ENCODE measurements around the gene TNS3.

TNS3 gene

DNA sequence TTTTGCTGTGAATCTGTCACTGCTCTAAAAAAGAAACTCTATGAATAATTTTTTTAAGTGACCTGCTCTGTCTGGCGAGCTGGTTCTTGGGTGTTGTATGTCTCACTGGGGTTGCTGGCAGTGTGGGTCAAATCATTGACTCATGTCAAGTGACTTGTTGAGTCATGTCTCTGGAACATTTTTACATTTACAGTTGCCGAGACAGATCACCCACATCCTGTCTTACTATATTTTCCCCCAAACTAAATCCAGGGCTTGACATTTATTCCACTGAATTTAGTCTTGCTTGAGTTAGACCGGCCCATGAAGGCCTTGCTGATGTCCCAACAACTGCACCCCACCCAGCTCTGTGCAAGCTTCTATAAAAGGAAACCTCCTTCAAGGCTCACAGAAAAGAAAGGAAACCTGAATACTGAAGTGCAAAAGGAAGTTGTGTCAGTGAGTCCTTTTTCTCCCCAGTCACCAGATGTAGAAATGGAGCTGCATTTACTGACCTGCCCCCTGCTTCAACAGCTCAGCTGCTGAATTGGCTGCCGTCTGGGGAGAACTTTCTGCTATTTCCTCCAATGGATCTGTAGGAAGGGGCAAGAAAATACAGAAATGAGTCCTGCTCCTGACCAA lies 290.3 kb downstream of the TNS3 start:
- DNase-seq = peak; percentile 62

DNA sequence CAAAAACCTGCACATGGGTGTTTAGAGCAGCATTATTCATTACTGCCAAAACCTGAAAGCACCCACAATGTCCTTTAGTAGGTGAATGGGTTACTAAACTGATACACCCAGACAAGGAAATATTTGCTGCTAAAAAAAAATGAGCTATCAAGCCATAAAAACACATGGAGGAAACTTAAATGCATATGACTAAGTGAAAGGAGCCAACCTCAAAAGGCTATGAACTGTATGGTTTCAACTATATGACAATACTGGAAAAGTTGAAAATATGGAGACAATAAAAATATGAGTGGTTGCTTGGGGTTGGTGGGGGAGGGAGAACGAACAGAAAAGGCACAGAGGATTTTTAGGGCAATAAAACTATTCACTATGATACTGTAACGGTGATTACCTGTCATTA lies 291.0 kb downstream of the TNS3 start:
- DNase-seq = no peak

- DNase-seq = no peak
Measured at GRCh38 chr7:47290466-47290865, 291.4 kb downstream of the TNS3 start.

DNA sequence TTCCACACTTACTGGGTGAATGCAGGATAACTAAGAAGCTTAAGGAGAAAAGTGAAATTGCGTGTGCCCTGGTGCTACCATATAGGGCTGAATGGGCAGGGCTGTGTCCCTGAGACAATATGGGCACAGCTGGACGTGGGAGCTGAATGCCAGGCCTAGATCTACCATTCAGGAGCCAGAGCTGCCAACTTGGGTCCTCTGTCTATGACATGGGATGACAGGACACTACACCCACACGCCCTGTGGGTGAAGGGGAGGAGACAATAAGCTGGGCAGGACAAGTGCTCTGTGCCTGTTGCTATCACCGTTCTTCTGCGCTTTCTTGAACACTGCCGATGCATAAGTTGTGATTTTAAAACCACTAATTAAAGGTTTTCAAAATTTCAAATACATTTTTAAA lies 293.9 kb downstream of the TNS3 start:
- no peak for DNase-seq

- DNase-seq = no peak
Measured at GRCh38 chr7:47285860-47286491, 295.9 kb downstream of the TNS3 start.

DNA sequence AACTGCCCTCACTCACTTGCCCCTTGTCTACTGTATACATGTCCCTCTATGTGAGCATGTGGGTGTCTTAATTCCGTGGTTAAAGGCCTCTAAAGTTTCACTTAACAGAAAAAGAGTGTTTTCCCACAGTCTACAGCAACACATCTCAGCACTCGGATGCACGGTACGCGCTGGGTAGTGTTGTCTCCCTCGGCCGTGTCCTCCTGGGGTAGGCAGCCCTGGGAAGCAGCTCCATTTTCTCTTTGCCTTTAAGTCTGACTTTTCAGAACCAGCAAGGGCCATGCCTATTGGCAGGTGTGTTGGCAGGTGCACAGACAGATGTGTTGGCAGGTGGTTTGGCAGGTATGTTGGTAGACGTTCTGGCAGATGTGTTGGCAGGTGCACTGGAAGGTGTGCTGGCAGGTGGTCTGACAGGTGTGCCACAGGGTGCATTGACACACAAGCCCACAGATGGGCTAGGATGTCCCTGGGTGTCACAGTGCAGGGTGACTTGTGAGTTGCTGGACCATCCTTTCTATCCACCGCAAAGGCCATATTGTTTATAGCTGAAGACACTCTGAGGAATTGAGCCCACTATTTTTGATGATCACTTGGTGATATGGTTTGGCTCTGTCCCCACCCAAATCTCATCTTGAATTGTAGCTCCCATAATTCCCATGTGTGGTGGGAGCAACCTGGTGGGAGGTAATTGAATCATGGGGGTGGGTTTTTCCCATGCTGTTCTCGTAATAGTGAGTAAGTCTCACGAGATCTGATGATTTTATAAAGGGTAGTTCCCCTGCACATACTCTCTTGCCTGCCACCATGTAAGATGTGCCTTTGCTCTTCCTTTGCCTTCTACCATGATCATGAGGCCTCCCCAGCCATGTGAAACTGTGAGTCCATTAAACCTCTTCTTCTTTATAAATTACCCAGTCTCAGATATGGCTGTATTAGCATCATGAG lies 296.9 kb downstream of the TNS3 start:
- DNase-seq = no peak

- DNase-seq = no peak
Measured at GRCh38 chr7:47283497-47284131, 298.3 kb downstream of the TNS3 start.

- DNase-seq = no peak
Measured at GRCh38 chr7:47282790-47283496, 299.0 kb downstream of the TNS3 start.

DNA sequence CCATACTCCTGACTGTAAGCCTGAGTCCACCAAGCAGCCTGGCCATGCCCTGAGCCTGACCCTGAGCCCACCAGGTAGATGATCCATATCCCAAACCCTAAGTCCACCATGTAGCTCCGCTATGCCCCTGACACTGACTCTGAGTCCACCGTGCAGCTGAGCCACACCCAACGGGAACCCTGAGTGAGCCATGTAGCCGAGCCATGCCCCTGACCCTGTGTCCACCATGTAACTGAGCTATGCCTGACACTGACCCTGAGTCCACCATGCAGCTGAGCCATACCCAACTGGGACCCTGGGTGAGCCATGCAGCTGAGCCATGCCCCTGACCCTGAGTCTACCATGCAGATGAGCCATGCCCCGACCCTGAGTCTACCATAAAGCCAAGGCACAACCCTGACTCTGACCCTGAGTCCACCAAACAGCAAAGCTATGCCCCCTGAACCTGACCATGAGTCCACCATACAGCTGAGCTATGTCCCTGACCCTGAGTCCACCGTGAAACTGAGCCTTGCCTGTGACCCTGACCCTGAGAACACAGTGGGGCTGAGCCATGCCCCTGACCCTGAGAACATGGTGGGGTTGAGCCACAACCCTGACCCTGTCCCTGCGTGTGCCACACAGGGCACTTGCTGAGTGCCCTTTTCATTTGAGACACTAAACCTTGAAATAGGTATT lies 299.8 kb downstream of the TNS3 start:
- DNase-seq = no peak

- no peak for DNase-seq
Measured at GRCh38 chr7:47281161-47281560, 300.8 kb downstream of the TNS3 start.

DNA sequence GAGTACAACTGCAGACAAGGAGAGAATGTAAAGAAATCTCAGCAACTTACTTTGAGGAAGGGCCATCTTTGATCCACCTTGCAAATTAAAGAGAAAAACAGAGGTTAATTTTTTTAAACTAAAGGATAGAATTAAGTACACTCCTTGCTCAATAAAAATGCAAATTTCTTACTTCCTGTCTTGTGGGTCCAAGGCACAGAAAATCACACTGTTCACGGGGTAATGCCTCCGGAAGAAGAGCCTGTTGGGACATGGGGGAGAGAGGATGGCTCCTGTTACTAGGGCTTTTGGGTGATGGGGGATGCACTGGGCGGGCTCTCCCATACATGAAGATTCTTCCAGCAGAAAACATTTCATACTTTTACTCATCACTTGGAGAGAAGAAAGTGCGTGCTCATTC lies 301.8 kb downstream of the TNS3 start:
- DNase-seq = no peak

- DNase-seq = no peak
Measured at GRCh38 chr7:47278043-47278442, 303.9 kb downstream of the TNS3 start.

DNA sequence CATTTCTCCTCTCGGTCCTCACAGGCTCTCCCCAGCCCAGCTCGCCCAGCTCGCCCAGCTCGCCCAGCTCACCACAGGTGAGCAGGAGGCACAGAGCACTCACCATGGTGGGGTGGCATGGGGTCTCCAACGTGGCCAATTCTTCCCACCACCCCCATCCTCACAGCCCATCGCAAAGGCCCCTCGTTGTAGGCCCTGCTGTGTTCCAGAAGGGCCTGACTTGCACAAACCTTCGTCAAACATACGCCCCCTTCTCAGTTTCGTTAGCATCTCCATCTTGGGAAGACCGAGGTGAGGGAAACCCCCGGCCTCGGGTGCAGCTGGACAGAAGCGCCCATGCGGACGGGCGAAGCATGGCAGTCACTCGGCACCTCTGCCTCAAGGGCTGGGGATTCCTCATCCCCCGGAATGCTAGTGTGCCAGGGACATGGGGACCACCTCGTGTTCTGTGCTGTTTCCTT lies 304.6 kb downstream of the TNS3 start:
- no peak for DNase-seq

- DNase-seq = no peak
Measured at GRCh38 chr7:47273974-47274766, 307.7 kb downstream of the TNS3 start.

DNA sequence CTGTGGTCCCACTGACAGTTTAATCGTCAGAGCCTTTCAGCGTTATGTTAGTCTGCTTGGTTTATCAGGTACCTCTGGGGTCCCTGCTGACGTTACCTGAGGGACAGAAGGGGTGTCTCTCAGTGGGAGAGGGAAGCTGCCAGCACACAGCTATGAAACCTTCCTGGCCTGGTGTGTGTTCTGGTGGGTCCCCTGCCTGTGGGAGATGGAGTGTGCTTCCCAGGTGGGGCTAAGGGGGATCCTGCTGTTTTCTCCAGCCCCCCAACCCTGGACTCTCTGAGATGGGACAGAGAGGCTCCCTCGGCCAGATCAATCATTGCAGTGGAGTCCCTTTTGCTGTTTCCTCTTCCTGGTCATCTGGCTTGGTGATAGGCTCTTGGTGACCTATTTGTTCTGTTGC lies 308.8 kb downstream of the TNS3 start:
- DNase-seq = no peak

DNA sequence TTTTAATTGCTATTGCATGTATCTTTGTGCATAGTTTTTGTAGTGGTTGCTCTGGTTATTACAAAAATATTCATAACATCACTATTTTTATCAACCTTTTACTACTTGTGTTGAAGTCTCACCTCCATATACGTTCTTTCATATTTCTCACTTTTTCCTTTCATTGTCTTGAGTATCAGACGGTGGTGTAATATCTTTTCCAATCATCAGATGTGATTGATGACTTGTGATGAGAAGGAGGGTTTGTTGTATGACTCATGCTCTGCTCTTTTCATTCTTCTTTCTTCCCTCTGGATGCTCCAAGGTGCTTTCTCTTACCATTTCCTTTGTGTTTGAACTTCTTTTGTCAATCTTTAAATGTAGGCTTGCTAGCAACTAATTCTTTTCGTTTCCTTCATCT lies 310.2 kb downstream of the TNS3 start:
- no peak for DNase-seq

- no peak for DNase-seq
Measured at GRCh38 chr7:47268851-47269836, 312.8 kb downstream of the TNS3 start.

DNA sequence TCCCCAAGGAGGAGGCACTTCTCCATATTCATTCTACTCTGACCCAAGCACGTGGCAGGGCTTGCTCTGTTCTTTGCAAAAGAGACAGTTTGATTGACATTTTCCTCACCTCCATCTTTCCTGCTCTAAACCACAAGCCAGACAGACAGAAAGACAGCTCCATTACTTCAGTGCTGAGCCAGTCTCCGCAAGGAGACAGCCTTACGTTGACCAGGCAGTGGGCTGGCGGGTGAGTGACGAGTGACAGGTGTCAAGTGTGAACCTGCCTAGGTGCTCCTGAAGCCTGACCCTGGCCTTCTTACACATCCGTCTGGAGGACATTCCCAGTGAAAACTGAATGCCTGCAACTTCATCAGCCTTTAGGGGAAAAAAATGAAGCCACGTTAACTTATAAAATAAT lies 314.6 kb downstream of the TNS3 start:
- DNase-seq = no peak

- no peak for DNase-seq
Measured at GRCh38 chr7:47266799-47267198, 315.1 kb downstream of the TNS3 start.

GRCh38 chr7:47266131-47266706 lies 315.7 kb downstream of the TNS3 start:
- DNase-seq = peak; percentile 55

All from activated CD4-positive, alpha-beta T cell treated with anti-CD3 and anti-CD28 coated beads, Interleukin-2, Interleukin-6, amounts not matched to agents 100 ng/mL and 50 ng/mL, durations not matched to agents 16 hours and 8 hours (primary cell).